Stimulated activated CD4-positive, alpha-beta T cell treated with anti-CD3 and anti-CD28 coated beads, TNF-alpha, amount 100 ng/mL, for 48 hours (primary cell): ENCODE data around the gene PHLDA1.
A peak's percentile ranks its signal among the peaks of the same experiment; 100 is the strongest.
"Not testable (repeated sequence)": the region's sequence is repeated elsewhere in the genome, so short reads cannot be mapped to it uniquely, and the experiment has no call there.

Experiments used
- DNase-seq, 3 donors: peaks; one replicate each; pipeline ENCODE4 v3.0.0-alpha.2; 2020; ENCODE audit warnings: low read depth in 3 of 3

The PHLDA1 gene

GRCh38 chr12:75985566-75985965 is 46.0 kb downstream of the PHLDA1 start:
- DNase-seq, result no peak

- no peak for DNase-seq
Measured at GRCh38 chr12:75984577-75985182, 46.9 kb downstream of the PHLDA1 start.

- not testable (repeated sequence) for DNase-seq
Measured at GRCh38 chr12:75983851-75984250, 47.7 kb downstream of the PHLDA1 start.

- no peak for DNase-seq
Measured at GRCh38 chr12:75982979-75983660, 48.5 kb downstream of the PHLDA1 start.

GRCh38 chr12:75982169-75982564 is 49.4 kb downstream of the PHLDA1 start:
- no peak for DNase-seq

- DNase-seq, result no peak
Measured at GRCh38 chr12:75981247-75982168, 50.1 kb downstream of the PHLDA1 start.

- DNase-seq, result no peak
Measured at GRCh38 chr12:75979181-75979580, 52.4 kb downstream of the PHLDA1 start.

GRCh38 chr12:75978677-75979076 is 52.9 kb downstream of the PHLDA1 start:
- DNase-seq, result no peak

- peak; percentile 37 to 73 (median 70) for DNase-seq
Measured at GRCh38 chr12:75977952-75978671, 53.5 kb downstream of the PHLDA1 start.

- no peak for DNase-seq
Measured at GRCh38 chr12:75977590-75977951, 54.0 kb downstream of the PHLDA1 start.

- DNase-seq, result no peak
Measured at GRCh38 chr12:75976913-75977312, 54.7 kb downstream of the PHLDA1 start.

- DNase-seq, result no peak
Measured at GRCh38 chr12:75976113-75976512, 55.5 kb downstream of the PHLDA1 start.

GRCh38 chr12:75975702-75976101 is 55.9 kb downstream of the PHLDA1 start:
- DNase-seq, result no peak
